Psoas muscle (tissue), 8 donors: ENCODE measurements around the gene HPSE2. TPM values are rescaled to one million over a fixed set of nuclear protein-coding genes. Genes with fewer than 3 reads are reported as not detected.

Experiments used
- ATAC-seq, 4 donors: fragments of 200-7000 bp; cut with Tn5 transposase; one replicate each; pipeline ENCODE4 v1.9.1; 2020; ENCODE audit warnings: moderate library complexity in 3 of 4, mild to moderate bottlenecking in 2 of 4
- DNase-seq, 2 donors: peaks; one replicate each; pipeline ENCODE4 v3.0.0-alpha.2; 2020
- H3K27ac ChIP-seq: fragments of 200-600 bp; one replicate; pipeline ENCODE4 v1.8.0; 2022
- H3K27me3 ChIP-seq, 3 donors: fragments of 200-600 bp in 1 of 3; one replicate each; pipeline versions ENCODE4 v1.6.1 to v1.8.0; 2013 to 2022; ENCODE audit warnings: low read length in 2 of 3, mild to moderate bottlenecking in 2 of 3, moderate library complexity in 1 of 3; ENCODE audit not compliant: insufficient read depth in 3 of 3
- H3K36me3 ChIP-seq, 2 donors: fragments of 200-600 bp in 1 of 2; one replicate each; pipeline versions ENCODE4 v1.6.1 to v1.8.0; 2013 to 2022; ENCODE audit warnings: low read depth in 1 of 2, mild to moderate bottlenecking in 1 of 2, moderate library complexity in 1 of 2; ENCODE audit not compliant: insufficient read depth in 1 of 2
- H3K4me1 ChIP-seq: fragments of 200-600 bp; one replicate; pipeline ENCODE4 v1.8.0; 2022
- H3K4me3 ChIP-seq: fragments of 200-600 bp; one replicate; pipeline ENCODE4 v1.8.0; 2022; ENCODE audit warnings: mild to moderate bottlenecking
- H3K9me3 ChIP-seq: fragments of 200-600 bp; one replicate; pipeline ENCODE4 v1.8.0; 2022
- CTCF ChIP-seq: fragments of 200-600 bp; IDR thresholded peaks from one replicate; pipeline ENCODE4 v1.8.0; 2022; ENCODE audit warnings: antibody characterized with exemption
- WGBS, 3 donors: extraction: QIAGEN DNeasy Blood & Tissue Kit; methylation state at CpG; one replicate each; pipeline versions ENCODE4 v1.1.6 to v1.1.7; 2013; 5-methylcytosine and 5-hydroxymethylcytosine counted together
- intact Hi-C, 2 donors: fragments of 100-400 bp; cut with DNase I; formaldehyde crosslinking; loops; one replicate each; pipeline versions ENCODE4 v1.11.0 to v1.14.2; 2022
- polyA plus RNA-seq, 3 donors: library from polyadenylated mRNA; stranded (reverse); fragments of 200-250 nt; gene quantifications; one replicate each; pipeline ENCODE4 v1.2.3, GENCODE V29; 2013
- total RNA-seq, 4 donors: library from RNA; stranded (reverse); fragmentation: NEBNext Ultra II Directional in 2 of 4; extraction: Animal tissue kit (Norgen Biotek cat#: 25700) in 2 of 4; gene quantifications; one replicate each; pipeline versions ENCODE4 v1.2.1 to v1.2.4, GENCODE V29; 2021 to 2023
- donor health status: healthy with polysubstance abuse.
- donor health status: DM: no; HTN: no; CAD: no; lungs with moderate emphysema.
- donor health status: Bipolar disorder and iron deficiency.
- donor health status: healthy.
- donor health status: DM: yes; HTN: yes; CAD: no.
- donor health status: DM: no; HTN: no; CAD: no.
- donor health status: DM: no; HTN: no; CAD: no.
- donor health status: DM: yes; HTN: yes; CAD: no.

The HPSE2 gene
- total and polyA plus RNA-seq, 7 donors, result 0.01 to 0.17 (median 0.03) TPM; not detected in 4

GRCh38 chr10:98596404-98596803 lies 639.2 kb downstream of the HPSE2 start:
- no peak for DNase-seq
- intact Hi-C loops, result loop anchor here in 1 of 2 donors (10.0 kb wide), 1 partner anchor 72 kb away; no protein-coding TSS in a partner anchor
- TF ChIP-seq CTCF, result no peak
- H3K27me3 ChIP-seq, result no peaks in the 10 kb centered on the region
- peaks cover 7% of the 10 kb centered on the region for H3K9me3 ChIP-seq
- WGBS, 3 donors, result 89 to 93% (median 90%) methylated on average over 2 of the region's 2 CpGs
- ATAC-seq, result no peak
- H3K4me1 ChIP-seq, result no peaks in the 10 kb centered on the region
- H3K27ac ChIP-seq, result no peak overlapping the region
- H3K4me3 ChIP-seq, result no peak overlapping the region
- no peaks in the 10 kb centered on the region for H3K36me3 ChIP-seq

GRCh38 chr10:98589691-98590090 lies 646.0 kb downstream of the HPSE2 start:
- intact Hi-C loops, result loop anchor here in 1 of 2 donors (10.0 kb wide), 1 partner anchor 65 kb away; no protein-coding TSS in a partner anchor
- no peak overlapping the region for H3K4me3 ChIP-seq
- no peaks in the 10 kb centered on the region for H3K4me1 ChIP-seq
- DNase-seq (no peak), ATAC-seq (no peak)
- H3K9me3 ChIP-seq, result no peaks in the 10 kb centered on the region
- WGBS, 3 donors, result 87 to 96% (median 88%) methylated on average over 2 of the region's 2 CpGs
- no peaks in the 10 kb centered on the region for H3K36me3 ChIP-seq
- TF ChIP-seq CTCF, result no peak
- no peaks in the 10 kb centered on the region for H3K27me3 ChIP-seq
- H3K27ac ChIP-seq, result no peak overlapping the region

GRCh38 chr10:98589007-98589406 lies 646.6 kb downstream of the HPSE2 start:
- Histone ChIP-seq H3K4me3 (no peak overlapping the region), H3K9me3 (no peaks in the 10 kb centered on the region), H3K4me1 (no peaks in the 10 kb centered on the region), H3K27me3 (no peaks in the 10 kb centered on the region), H3K36me3 (no peaks in the 10 kb centered on the region), H3K27ac (no peak overlapping the region)
- intact Hi-C loops, result no loop called here
- DNase-seq (no peak), ATAC-seq (no peak)
- no peak for TF ChIP-seq CTCF
- 49 to 71% (median 52%) methylated on average over 3 of the region's 3 CpGs for WGBS, 3 donors

- Histone ChIP-seq H3K27me3 (no peaks in the 10 kb centered on the region), H3K36me3 (no peaks in the 10 kb centered on the region), H3K4me3 (no peak overlapping the region), H3K9me3 (no peaks in the 10 kb centered on the region), H3K4me1 (no peaks in the 10 kb centered on the region), H3K27ac (peak overlapping the region; percentile 10)
- no peak for TF ChIP-seq CTCF
- ATAC-seq (no peak), DNase-seq (no peak)
- intact Hi-C loops, result no loop called here
- 24 to 63% (median 37%) methylated on average over 2 of the region's 2 CpGs for WGBS, 3 donors
These were observed 648.4 kb downstream of the HPSE2 start for GRCh38 chr10:98587156-98587837.

- DNase-seq (no peak), ATAC-seq (no peak)
- intact Hi-C loops, result no loop called here
- Histone ChIP-seq H3K4me3 (no peak overlapping the region), H3K27ac (no peak overlapping the region), H3K27me3 (no peaks in the 10 kb centered on the region), H3K9me3 (no peaks in the 10 kb centered on the region), H3K4me1 (no peaks in the 10 kb centered on the region), H3K36me3 (no peaks in the 10 kb centered on the region)
- 75 to 88% (median 86%) methylated on average over 2 of the region's 2 CpGs for WGBS, 3 donors
- TF ChIP-seq CTCF, result no peak
These were observed 649.6 kb downstream of the HPSE2 start for GRCh38 chr10:98586096-98586495.
